GM21423 (cell line): Measurements from ENCODE around the gene OR2H1.

Experiments
- ATAC-seq: cut with Tn5 transposase; IDR thresholded peaks from one replicate; pipeline ENCODE4 v1.9.1; 2021; ENCODE audit warnings: mild to moderate bottlenecking, moderate library complexity; ENCODE audit not compliant: unreplicated experiment

Gene OR2H1

DNA sequence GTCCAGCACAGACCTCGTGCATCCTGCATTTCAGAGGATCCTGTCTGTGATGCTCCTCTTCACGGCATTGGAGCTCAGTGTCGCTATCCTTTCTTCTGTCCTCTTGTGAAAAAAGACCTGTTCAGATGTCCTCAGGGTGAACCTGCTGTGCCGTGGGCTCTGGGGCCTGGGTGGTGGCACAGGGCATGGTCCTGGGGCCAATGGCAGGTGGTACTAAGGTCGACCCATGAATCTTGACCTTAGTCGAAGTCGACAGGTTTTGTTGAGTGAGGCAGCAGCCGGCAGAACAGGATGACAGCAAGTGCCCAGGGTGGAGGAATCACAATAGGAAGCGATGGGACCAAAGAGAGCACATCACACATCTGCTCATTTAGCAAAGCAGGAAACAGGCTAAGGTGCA is 52.8 kb downstream of the OR2H1 start:
- ATAC-seq, result no peak

DNA sequence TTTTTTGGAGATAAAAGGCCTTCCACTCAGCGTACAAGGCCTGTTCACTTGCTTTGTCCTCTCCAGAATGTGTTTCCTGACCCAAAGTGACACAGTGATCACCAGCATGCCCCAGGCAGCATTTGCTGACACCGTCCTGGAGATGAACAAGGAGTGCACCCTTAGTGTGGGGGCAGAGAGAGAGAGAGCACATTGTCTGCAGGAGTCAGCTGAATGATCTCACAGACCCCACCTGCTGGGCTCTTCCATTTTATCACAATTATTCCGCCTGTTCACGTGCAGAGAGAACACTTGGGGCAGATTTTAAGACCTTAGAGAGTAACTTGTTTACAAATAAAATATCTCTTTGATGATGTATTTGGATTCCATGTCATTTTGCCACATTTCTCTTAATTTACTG is 53.2 kb downstream of the OR2H1 start:
- no peak for ATAC-seq

DNA sequence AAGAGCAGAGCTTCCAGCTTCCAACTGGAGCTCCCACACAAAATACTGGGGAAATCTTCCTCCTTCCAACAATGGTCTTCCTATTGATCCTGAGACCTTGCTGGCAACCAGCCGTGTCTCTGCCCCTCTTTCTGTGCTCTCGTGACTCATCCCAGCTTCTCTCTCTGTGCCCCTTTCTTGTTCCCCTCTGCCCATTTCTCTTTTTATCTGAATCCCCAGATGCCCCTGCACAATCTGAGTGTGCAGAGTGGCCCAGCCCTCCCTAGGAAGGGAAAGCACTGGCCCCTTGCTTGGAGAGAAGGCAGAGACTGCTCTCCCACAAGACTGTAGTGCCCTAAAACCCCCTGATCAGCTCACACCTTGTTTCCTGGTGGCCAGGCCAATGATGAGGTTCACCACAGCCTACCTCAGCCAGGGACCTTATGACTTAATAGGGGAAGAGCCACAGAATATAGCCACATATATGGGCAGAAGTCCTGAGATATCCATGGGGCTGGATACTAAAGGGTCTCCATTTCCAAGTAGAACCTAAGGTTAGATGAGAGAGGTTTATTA is 53.9 kb downstream of the OR2H1 start:
- ATAC-seq, result no peak
